ENCODE data around the gene KBTBD13. TPM values are rescaled to one million over a fixed set of nuclear protein-coding genes. Genes with fewer than 3 reads are reported as not detected.

Gene KBTBD13
- total RNA-seq, 1 experiment from 2014 or later = not detected

- no peak overlapping the region for H3K27ac ChIP-seq (ENCODE audit: low read length)
- H3K4me3 ChIP-seq (ENCODE audit: low read length) = no peak overlapping the region
- ChIA-PET CTCF (no interaction called here), POLR2A (ENCODE audit: unreplicated experiment) (no interaction called here)
- ATAC-seq (no peak), DNase-seq (no peak)
- no peaks in the 10 kb centered on the region for H3K27me3 ChIP-seq (ENCODE audit: low read length)
- H3K9ac ChIP-seq (ENCODE audit: low read length) = no peak overlapping the region
- BruUV-seq (replicated peaks) = no TSS peak
- TF ChIP-seq CTCF (conservative IDR thresholded peaks at IDR 0.05; ENCODE audit: low read depth, low read length) = no peak
- TF ChIP-seq EZH2phosphoT487 (IDR thresholded peaks at IDR 0.05; ENCODE audit: borderline replicate concordance, low read length) = no peak
- no peak for TF ChIP-seq EZH2 (IDR thresholded peaks at IDR 0.05; ENCODE audit: low read length, unreplicated experiment)
- H3K4me2 ChIP-seq (ENCODE audit: low read length) = no peak overlapping the region
- H3K9me2 ChIP-seq (replicated peaks; ENCODE audit: low read length) = no peaks in the 10 kb centered on the region
- no peak overlapping the region for H2AFZ ChIP-seq (ENCODE audit: low read length)
- no peaks in the 10 kb centered on the region for H4K20me1 ChIP-seq (ENCODE audit: low read length)
- no peaks in the 10 kb centered on the region for H3F3A ChIP-seq (ENCODE audit: low read length, unreplicated experiment)
- H3K4me1 ChIP-seq (ENCODE audit: insufficient read depth, low read length) = no peaks in the 10 kb centered on the region
- intact Hi-C loops (cut with micrococcal nuclease) = no loop called here
- H3K9me3 ChIP-seq (ENCODE audit: low read length) = no peaks in the 10 kb centered on the region
- H3K79me2 ChIP-seq (ENCODE audit: low read length) = no peaks in the 10 kb centered on the region
- H3K36me3 ChIP-seq (ENCODE audit: low read depth, low read length) = no peaks in the 10 kb centered on the region
These were observed 9.3 kb upstream of the KBTBD13 start for GRCh38 chr15:65067317-65067644.

- Histone ChIP-seq H3K79me2 (ENCODE audit: low read length) (no peaks in the 10 kb centered on the region), H3K4me1 (ENCODE audit: insufficient read depth, low read length) (no peaks in the 10 kb centered on the region), H3K36me3 (ENCODE audit: low read depth, low read length) (no peaks in the 10 kb centered on the region), H4K20me1 (ENCODE audit: low read length) (no peaks in the 10 kb centered on the region), H3K27ac (ENCODE audit: low read length) (no peak within 1 kb of the TSS), H3K9me3 (ENCODE audit: low read length) (no peaks in the 10 kb centered on the region), H2AFZ (ENCODE audit: low read length) (no peak within 1 kb of the TSS), H3K27me3 (ENCODE audit: low read length) (no peaks in the 10 kb centered on the region), H3K9me2 (replicated peaks; ENCODE audit: low read length) (no peaks in the 10 kb centered on the region), H3K4me3 (ENCODE audit: low read length) (no peak within 1 kb of the TSS), H3F3A (ENCODE audit: low read length, unreplicated experiment) (no peaks in the 10 kb centered on the region), H3K9ac (ENCODE audit: low read length) (no peak within 1 kb of the TSS), H3K4me2 (ENCODE audit: low read length) (no peak within 1 kb of the TSS)
- intact Hi-C loops (cut with micrococcal nuclease) = no loop called here
- ATAC-seq = no peak
- BruUV-seq (replicated peaks) = no TSS peak
- TF ChIP-seq CTCF (conservative IDR thresholded peaks at IDR 0.05; ENCODE audit: low read depth, low read length) (no peak), EZH2 (IDR thresholded peaks at IDR 0.05; ENCODE audit: low read length, unreplicated experiment) (no peak), EZH2phosphoT487 (IDR thresholded peaks at IDR 0.05; ENCODE audit: borderline replicate concordance, low read length) (no peak)
- ChIA-PET CTCF (no interaction called here), POLR2A (ENCODE audit: unreplicated experiment) (no interaction called here)
- no peak for DNase-seq
These were observed 8.7 kb upstream of the KBTBD13 start, which contains the start of gene RASL12 for GRCh38 chr15:65067645-65068402. Gene RASL12 (minus strand): TSS chr15:65067991. CDS start chr15:65067835, 156 bp downstream.

GRCh38 chr15:65068403-65068788 lies 8.2 kb upstream of the KBTBD13 start:
- H3K27me3 ChIP-seq (ENCODE audit: low read length) = no peaks in the 10 kb centered on the region
- H3F3A ChIP-seq (ENCODE audit: low read length, unreplicated experiment) = no peaks in the 10 kb centered on the region
- POLR2A ChIA-PET (ENCODE audit: unreplicated experiment) = no interaction called here
- no peaks in the 10 kb centered on the region for H3K36me3 ChIP-seq (ENCODE audit: low read depth, low read length)
- H4K20me1 ChIP-seq (ENCODE audit: low read length) = no peaks in the 10 kb centered on the region
- BruUV-seq (replicated peaks) = no TSS peak
- no peaks in the 10 kb centered on the region for H3K9me3 ChIP-seq (ENCODE audit: low read length)
- no peaks in the 10 kb centered on the region for H3K4me1 ChIP-seq (ENCODE audit: insufficient read depth, low read length)
- no peaks in the 10 kb centered on the region for H3K9me2 ChIP-seq (replicated peaks; ENCODE audit: low read length)
- ATAC-seq = no peak
- H3K4me3 ChIP-seq (ENCODE audit: low read length) = no peak overlapping the region
- H3K4me2 ChIP-seq (ENCODE audit: low read length) = no peak overlapping the region
- intact Hi-C loops (cut with micrococcal nuclease) = no loop called here
- TF ChIP-seq EZH2phosphoT487 (IDR thresholded peaks at IDR 0.05; ENCODE audit: borderline replicate concordance, low read length) = no peak
- TF ChIP-seq CTCF (conservative IDR thresholded peaks at IDR 0.05; ENCODE audit: low read depth, low read length) = no peak
- TF ChIP-seq EZH2 (IDR thresholded peaks at IDR 0.05; ENCODE audit: low read length, unreplicated experiment) = no peak
- DNase-seq = no peak
- H3K79me2 ChIP-seq (ENCODE audit: low read length) = no peaks in the 10 kb centered on the region
- H2AFZ ChIP-seq (ENCODE audit: low read length) = no peak overlapping the region
- no peak overlapping the region for H3K9ac ChIP-seq (ENCODE audit: low read length)
- H3K27ac ChIP-seq (ENCODE audit: low read length) = no peak overlapping the region
- CTCF ChIA-PET = no interaction called here
